Ishikawa (cell line): ENCODE measurements around the gene GTF2A2.
A peak's percentile ranks its signal among the peaks of the same experiment; 100 is the strongest.

ENCODE experiments used
- CEBPB ChIP-seq: IDR thresholded peaks from 2 replicates; pipeline ENCODE4 v1.6.1; 2012
- CREB1 ChIP-seq: IDR thresholded peaks from 2 replicates; pipeline ENCODE4 v1.6.1; 2012; ENCODE audit warnings: low read depth
- EGR1 ChIP-seq: IDR thresholded peaks from 2 replicates; pipeline ENCODE4 v1.6.1; 2012
- EP300 ChIP-seq: IDR thresholded peaks from 2 replicates; pipeline ENCODE4 v1.6.1; 2012; ENCODE audit warnings: borderline replicate concordance
- FOXM1 ChIP-seq: IDR thresholded peaks from 2 replicates; pipeline ENCODE4 v1.6.1; 2012; ENCODE audit warnings: low read depth, borderline replicate concordance
- NFIC ChIP-seq: IDR thresholded peaks from 2 replicates; pipeline ENCODE4 v1.6.1; 2012
- RAD21 ChIP-seq: IDR thresholded peaks from 2 replicates; pipeline ENCODE4 v1.6.1; 2012; ENCODE audit warnings: low read depth
- TAF1 ChIP-seq: IDR thresholded peaks from 2 replicates; pipeline ENCODE4 v1.6.1; 2012; ENCODE audit warnings: low read depth, mild to moderate bottlenecking
- TCF12 ChIP-seq: IDR thresholded peaks from 2 replicates; pipeline ENCODE4 v1.6.1; 2012; ENCODE audit warnings: low read depth
- TEAD4 ChIP-seq: IDR thresholded peaks from 2 replicates; pipeline ENCODE4 v1.6.1; 2012
- YY1 ChIP-seq: IDR thresholded peaks from 2 replicates; pipeline ENCODE4 v1.6.1; 2012; ENCODE audit warnings: low read depth
- ZBTB7A ChIP-seq: IDR thresholded peaks from 2 replicates; pipeline ENCODE4 v1.6.1; 2012; ENCODE audit warnings: low read depth
- TF ChIP-seq, protein P1 (sequence below): IDR thresholded peaks from 2 replicates; pipeline ENCODE4 v1.6.1; 2012; ENCODE audit warnings: low read depth, mild to moderate bottlenecking
- TF ChIP-seq, protein P2 (sequence below): IDR thresholded peaks from 2 replicates; pipeline ENCODE4 v1.6.1; 2012
- TF ChIP-seq, protein P3 (sequence below): IDR thresholded peaks from 2 replicates; pipeline ENCODE4 v1.6.1; 2012

GTF2A2 gene

DNA sequence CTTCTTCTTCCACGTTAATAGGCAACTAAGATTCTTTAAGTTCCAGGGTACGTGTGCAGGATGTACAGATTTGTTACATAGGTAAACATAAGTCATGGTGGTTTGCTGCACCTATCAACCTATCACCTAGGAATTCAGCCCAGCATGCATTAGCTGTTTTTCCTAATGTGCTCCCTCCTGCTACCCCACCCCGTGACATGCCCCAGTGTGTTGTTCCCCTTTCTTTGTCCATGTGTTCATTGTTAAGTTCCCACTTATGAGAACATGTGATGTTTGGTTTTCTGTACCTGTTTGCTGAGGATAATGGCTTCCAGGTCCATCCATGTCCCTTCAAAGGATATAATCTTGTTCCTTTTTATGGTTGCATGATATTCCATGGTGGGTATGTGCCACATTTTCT, 21.1 kb downstream of the GTF2A2 start:
- TF ChIP-seq, protein P1, sequence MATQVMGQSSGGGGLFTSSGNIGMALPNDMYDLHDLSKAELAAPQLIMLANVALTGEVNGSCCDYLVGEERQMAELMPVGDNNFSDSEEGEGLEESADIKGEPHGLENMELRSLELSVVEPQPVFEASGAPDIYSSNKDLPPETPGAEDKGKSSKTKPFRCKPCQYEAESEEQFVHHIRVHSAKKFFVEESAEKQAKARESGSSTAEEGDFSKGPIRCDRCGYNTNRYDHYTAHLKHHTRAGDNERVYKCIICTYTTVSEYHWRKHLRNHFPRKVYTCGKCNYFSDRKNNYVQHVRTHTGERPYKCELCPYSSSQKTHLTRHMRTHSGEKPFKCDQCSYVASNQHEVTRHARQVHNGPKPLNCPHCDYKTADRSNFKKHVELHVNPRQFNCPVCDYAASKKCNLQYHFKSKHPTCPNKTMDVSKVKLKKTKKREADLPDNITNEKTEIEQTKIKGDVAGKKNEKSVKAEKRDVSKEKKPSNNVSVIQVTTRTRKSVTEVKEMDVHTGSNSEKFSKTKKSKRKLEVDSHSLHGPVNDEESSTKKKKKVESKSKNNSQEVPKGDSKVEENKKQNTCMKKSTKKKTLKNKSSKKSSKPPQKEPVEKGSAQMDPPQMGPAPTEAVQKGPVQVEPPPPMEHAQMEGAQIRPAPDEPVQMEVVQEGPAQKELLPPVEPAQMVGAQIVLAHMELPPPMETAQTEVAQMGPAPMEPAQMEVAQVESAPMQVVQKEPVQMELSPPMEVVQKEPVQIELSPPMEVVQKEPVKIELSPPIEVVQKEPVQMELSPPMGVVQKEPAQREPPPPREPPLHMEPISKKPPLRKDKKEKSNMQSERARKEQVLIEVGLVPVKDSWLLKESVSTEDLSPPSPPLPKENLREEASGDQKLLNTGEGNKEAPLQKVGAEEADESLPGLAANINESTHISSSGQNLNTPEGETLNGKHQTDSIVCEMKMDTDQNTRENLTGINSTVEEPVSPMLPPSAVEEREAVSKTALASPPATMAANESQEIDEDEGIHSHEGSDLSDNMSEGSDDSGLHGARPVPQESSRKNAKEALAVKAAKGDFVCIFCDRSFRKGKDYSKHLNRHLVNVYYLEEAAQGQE: no peak
- TF ChIP-seq CEBPB (no peak), CREB1 (no peak), YY1 (no peak), TEAD4 (no peak), TAF1 (no peak), FOXM1 (no peak), ZBTB7A (no peak), EGR1 (no peak), RAD21 (no peak), NFIC (no peak), EP300 (no peak)
- TF ChIP-seq, protein P2, sequence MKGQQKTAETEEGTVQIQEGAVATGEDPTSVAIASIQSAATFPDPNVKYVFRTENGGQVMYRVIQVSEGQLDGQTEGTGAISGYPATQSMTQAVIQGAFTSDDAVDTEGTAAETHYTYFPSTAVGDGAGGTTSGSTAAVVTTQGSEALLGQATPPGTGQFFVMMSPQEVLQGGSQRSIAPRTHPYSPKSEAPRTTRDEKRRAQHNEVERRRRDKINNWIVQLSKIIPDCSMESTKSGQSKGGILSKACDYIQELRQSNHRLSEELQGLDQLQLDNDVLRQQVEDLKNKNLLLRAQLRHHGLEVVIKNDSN: no peak
- TF ChIP-seq, protein P3, sequence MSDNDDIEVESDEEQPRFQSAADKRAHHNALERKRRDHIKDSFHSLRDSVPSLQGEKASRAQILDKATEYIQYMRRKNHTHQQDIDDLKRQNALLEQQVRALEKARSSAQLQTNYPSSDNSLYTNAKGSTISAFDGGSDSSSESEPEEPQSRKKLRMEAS: no peak

DNA sequence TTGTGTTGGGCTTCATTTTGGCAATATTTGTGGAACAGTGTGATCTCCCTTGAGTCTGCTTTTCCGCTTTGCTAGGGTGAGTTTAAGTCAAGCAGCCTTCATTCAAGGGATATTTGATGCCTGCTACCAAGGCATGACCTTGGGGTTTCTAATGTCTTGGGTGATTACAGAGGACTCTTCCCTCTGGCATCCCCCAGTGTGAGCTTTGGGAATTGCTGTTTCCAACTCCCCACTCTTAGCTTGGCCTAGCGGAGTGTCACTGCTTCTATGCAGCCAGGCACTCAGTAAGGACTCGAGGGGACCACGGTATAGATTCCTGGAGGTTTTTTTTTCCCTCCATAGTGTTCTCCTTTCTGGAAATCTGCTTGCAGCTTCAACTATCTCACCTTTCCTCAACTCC, 24.6 kb downstream of the GTF2A2 start:
- TF ChIP-seq RAD21: peak; percentile 68
- TF ChIP-seq, protein P1: no peak
- TF ChIP-seq, protein P2: no peak

DNA sequence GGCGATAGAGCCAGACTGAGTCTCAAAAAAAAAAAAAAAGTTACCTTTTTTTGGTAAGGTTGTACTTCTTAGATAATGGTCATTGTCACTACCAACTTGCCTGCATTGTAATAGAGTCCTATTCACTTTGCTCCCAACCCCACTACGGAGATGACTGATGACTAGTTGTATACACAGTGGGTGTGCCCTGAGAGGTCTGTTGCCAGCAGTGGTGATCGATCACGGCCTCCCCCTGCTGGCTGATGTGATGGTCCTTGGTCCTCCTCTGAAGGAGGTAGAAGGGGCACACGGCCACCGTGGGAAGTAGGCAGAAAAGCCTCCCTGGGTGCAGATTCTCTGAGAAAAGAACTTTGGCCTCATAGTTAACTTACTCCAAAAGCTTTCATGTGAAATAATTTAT, 35.0 kb downstream of the GTF2A2 start:
- TF ChIP-seq, protein P1: no peak
- TF ChIP-seq FOXM1 (no peak), CREB1 (no peak), ZBTB7A (no peak), TCF12 (no peak), TEAD4 (no peak), TAF1 (no peak), CEBPB (no peak), NFIC (no peak), EP300 (no peak), YY1 (no peak)
- TF ChIP-seq, protein P2: no peak

DNA sequence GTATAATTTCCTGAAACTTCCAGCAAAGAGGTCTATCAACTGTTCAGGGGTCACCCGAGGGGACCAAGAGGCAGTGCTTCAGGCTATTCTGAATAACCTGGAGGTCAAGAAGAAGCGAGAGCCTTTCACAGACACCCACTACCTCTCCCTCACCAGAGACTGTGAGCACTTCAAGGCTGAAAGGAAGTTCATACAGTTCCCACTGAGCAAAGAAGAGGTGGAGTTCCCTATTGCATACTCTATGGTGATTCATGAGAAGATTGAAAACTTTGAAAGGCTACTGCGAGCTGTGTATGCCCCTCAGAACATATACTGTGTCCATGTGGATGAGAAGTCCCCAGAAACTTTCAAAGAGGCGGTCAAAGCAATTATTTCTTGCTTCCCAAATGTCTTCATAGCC, 38.9 kb downstream of the GTF2A2 start:
- TF ChIP-seq EP300 (no peak), EGR1 (no peak), TCF12 (no peak), CEBPB (no peak), NFIC (no peak), ZBTB7A (no peak), FOXM1 (no peak), RAD21 (no peak), TEAD4 (no peak), CREB1 (no peak), TAF1 (no peak), YY1 (no peak)
- TF ChIP-seq, protein P2: no peak
- TF ChIP-seq, protein P3: no peak
- TF ChIP-seq, protein P1: no peak
